Astrocyte of the spinal cord (primary cell): Measurements from ENCODE around the gene MMP24OS.

ENCODE experiments used
- DNase-seq: peaks from one replicate; pipeline ENCODE4 v3.0.0; 2011; ENCODE audit warnings: low read depth, low spot score
- H3K4me3 ChIP-seq: 2 replicates; pipeline ENCODE4 v1.5.1; 2011; ENCODE audit warnings: low read depth, mild to moderate bottlenecking, low read length, moderate library complexity
- in situ Hi-C: cut with HindIII; loops from 2 replicates; pipeline ENCODE4 v1.10.0; 2017; ENCODE audit warnings: low sequenced_read_pairs
- TF ChIP-seq, protein P1 (sequence below): IDR thresholded peaks from 2 replicates; pipeline ENCODE4 v1.5.1; 2012; ENCODE audit warnings: low read depth, mild to moderate bottlenecking, low read length, inconsistent platforms

The MMP24OS gene

DNA sequence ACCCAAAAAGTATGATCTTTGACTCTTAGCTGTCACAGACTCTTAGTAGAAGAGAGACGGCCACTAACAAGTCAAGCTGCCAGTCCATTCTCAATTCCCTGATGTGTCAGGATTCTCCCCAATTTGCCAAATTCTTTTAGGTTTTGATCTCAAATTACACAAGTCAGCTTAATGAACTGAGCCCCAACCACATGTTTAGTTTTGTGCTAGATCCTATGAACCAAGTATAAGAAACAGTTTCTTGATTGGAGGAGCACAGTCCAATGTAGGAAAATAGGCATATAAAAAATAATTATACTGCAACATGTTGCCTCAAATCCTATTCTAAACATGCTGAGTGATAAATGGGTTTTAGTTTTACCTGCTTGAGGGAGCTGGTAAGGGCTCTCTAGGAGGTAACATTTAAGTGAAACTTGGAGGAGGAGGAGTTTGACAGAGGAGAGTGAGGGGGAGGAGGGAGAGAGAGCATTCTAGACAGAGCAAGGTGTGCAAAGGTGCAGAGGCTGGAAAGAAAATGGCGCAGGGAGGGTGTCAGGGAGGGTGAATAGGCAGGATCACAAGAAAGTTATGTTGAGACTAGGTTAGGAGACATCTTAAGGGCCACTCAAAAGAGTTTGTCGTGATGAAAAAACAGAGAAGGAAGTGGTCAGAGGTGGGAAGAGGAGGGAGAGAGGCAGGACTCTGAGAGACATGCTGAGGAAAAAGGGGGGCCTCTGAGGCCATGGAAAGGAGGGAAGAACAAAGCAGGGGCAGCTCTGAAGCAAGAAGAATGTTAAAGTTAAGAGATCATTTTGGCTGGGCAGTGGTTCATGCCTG, 37.1 kb upstream of the MMP24OS start:
- no peak overlapping the region for H3K4me3 ChIP-seq
- no peak for DNase-seq
- TF ChIP-seq, protein P1, sequence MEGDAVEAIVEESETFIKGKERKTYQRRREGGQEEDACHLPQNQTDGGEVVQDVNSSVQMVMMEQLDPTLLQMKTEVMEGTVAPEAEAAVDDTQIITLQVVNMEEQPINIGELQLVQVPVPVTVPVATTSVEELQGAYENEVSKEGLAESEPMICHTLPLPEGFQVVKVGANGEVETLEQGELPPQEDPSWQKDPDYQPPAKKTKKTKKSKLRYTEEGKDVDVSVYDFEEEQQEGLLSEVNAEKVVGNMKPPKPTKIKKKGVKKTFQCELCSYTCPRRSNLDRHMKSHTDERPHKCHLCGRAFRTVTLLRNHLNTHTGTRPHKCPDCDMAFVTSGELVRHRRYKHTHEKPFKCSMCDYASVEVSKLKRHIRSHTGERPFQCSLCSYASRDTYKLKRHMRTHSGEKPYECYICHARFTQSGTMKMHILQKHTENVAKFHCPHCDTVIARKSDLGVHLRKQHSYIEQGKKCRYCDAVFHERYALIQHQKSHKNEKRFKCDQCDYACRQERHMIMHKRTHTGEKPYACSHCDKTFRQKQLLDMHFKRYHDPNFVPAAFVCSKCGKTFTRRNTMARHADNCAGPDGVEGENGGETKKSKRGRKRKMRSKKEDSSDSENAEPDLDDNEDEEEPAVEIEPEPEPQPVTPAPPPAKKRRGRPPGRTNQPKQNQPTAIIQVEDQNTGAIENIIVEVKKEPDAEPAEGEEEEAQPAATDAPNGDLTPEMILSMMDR: no peak
- in situ Hi-C loops: loop anchor here (25.0 kb wide), 1 partner anchor 122 kb away; the partner anchor contains the start of gene GDF5

DNA sequence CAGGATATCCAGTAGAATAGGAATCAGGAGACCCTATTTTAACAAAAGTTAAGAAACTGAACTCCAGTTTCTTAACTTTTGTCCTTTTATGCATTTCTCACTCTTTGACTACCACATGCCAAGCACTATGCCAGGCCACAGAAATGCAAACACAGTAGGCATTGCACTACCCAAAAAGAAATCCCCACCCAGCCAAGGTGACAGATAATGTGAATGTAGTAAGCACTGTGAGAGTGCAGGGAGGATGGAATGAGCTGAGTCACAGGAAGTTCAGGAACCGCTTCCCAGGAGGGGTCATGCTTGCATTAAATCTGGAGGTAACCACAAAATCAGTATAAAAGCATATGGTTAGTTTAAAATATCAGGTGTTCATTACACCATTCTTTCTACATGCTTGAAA, 34.4 kb upstream of the MMP24OS start:
- H3K4me3 ChIP-seq: no peak overlapping the region
- in situ Hi-C loops: loop anchor here (25.0 kb wide), 1 partner anchor 125 kb away; the partner anchor contains the start of gene GDF5
- DNase-seq: peak; percentile 93
- TF ChIP-seq, protein P1: no peak

DNA sequence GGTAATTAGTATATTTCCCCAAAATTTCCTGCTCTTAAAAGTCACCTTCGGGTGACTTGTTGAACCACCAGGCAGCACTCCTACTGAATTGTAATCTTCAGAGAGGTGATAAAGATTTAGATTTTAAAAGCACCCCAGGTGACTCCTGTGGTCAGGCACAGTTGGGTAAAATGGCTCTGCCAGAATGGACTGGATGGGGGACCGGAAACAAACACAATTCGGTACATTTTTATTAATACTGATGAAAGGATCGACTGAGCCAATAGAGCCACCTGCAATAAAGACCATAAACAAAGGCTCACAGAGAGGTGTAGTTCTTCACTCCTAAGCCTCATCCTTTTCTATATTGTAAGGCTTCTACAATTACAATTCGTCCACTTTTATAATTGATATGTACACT, 33.9 kb upstream of the MMP24OS start:
- TF ChIP-seq, protein P1: no peak
- DNase-seq: no peak
- H3K4me3 ChIP-seq: no peak overlapping the region
- in situ Hi-C loops: loop anchor here (25.0 kb wide), 1 partner anchor 125 kb away; the partner anchor contains the start of gene GDF5

DNA sequence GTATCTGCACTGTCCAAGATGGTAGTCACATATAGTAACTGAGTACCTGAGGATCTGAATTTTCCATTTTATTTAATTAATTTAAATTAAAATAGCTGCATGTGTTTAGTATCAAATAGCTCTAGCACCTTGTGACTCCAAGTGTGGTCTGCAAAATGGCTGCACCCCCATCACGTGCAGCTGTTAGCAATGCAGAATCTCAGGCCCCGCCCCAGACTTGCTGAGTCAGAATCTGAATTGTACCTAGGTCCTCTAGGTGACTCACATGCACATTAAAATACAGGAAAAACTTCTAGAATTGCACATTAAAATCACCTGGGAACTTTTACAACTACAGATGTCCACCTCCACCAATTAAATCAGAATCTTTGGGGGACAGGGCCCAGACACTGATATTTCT, 33.5 kb upstream of the MMP24OS start:
- in situ Hi-C loops: loop anchor here (25.0 kb wide), 1 partner anchor 126 kb away; the partner anchor contains the start of gene GDF5
- TF ChIP-seq, protein P1: no peak
- no peak overlapping the region for H3K4me3 ChIP-seq
- peak; percentile 73 for DNase-seq

DNA sequence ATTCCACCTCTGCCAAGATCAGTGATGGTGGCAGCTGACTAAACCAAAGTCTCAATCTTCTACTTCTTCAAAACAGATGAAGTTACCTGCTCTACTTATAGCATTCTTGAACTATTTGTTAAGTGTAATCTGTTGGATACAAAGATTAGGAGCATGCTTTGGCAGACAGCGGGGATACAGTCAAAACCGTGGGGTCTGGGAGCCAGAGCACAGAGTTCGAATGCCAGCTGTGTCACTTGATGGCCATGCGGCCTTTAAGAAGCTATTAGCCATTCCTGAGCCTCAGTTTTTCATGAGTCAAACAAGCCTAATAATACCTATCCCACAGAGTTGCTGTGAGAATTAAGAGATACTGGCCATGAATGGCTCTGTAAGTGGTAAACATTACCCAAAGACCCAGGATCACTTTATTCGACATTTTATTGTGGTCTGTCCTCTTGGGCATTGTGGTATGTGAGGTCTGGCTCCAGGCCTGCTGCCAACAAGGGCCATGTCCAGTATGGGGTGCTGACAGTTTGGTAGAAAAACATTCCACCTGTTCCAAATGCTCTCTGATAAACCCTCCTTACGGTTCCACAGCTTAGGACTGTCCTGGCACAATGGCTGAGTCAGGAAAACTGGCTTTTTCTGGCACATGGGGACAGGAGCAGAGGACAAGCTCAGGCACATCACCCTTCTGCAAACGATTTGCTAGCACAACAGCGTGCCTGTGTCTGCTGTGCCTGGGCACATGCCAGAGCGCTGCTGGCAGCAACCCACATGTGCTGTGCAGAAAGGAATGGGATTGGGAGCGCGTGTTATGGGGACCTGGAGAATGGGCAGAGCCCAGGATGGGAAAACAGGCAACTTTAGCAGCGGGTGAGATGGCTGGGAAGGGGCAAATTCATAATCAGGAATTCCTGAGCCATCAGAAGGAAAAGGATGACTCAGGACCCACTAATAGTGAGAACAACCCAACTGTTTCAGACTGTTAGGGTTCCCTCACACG, 30.0 kb upstream of the MMP24OS start:
- DNase-seq: peak; percentile 82
- TF ChIP-seq, protein P1: no peak
- no peak overlapping the region for H3K4me3 ChIP-seq
- in situ Hi-C loops: loop anchor here (25.0 kb wide), 1 partner anchor 129 kb away; the partner anchor contains the start of gene GDF5

DNA sequence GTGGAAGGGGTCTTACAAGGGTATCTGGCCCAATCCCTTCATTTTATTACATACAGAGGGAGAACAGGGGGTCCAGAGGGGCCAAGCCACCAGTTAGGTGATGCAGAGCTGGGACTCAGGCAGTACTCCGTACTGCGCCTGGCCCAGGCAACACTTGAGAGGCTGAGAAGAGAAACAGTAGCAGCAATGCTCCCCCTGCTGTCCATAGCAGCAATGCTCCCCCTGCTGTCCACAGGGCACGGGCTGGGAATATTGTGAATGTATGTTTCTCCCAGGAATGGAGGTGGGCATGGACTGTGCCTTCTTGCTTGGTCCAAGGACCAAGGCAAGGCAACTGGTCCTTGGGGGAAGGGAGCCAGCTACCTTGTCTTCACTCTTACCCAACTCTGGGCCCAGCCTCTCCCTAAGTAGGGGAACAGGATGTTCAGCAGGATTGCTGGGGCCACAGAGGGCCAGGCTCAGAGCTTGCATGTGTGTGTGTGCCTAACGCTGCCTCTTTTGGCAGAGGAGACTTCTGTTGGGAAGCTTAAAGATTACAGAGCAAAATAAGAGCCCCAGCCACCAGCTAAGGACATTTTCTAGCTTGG, 29.1 kb upstream of the MMP24OS start:
- DNase-seq: peak; percentile 76
- no peak overlapping the region for H3K4me3 ChIP-seq
- in situ Hi-C loops: loop anchor here (25.0 kb wide), 1 partner anchor 130 kb away; the partner anchor contains the start of gene GDF5
- TF ChIP-seq, protein P1: peak; percentile 90
